ENCODE results near the gene WASHC4.

DNA sequence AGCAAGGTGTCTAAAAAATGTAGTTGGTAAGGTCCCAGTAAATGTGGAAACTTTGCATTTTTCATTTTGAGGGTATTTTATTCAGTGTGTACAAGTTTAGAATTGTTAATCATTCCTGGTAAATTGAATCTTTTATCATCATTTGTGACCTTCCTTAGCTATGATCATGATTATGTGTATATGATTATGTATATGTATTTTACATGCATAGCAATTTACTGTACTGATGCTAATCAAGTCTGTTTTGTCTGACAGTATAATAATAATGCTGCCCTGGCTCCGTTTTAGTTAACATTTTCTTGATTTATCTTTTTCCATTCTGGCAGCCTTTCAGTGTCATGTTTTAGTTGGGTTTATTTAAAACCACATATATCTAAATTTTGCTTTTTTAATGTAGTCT lies 9.4 kb downstream of the WASHC4 start:
- TF ChIP-seq, protein P1, sequence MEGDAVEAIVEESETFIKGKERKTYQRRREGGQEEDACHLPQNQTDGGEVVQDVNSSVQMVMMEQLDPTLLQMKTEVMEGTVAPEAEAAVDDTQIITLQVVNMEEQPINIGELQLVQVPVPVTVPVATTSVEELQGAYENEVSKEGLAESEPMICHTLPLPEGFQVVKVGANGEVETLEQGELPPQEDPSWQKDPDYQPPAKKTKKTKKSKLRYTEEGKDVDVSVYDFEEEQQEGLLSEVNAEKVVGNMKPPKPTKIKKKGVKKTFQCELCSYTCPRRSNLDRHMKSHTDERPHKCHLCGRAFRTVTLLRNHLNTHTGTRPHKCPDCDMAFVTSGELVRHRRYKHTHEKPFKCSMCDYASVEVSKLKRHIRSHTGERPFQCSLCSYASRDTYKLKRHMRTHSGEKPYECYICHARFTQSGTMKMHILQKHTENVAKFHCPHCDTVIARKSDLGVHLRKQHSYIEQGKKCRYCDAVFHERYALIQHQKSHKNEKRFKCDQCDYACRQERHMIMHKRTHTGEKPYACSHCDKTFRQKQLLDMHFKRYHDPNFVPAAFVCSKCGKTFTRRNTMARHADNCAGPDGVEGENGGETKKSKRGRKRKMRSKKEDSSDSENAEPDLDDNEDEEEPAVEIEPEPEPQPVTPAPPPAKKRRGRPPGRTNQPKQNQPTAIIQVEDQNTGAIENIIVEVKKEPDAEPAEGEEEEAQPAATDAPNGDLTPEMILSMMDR (conservative IDR thresholded peaks at IDR 0.05; ENCODE audit: low read length) = no peak
- TF ChIP-seq EZH2phosphoT487 (IDR thresholded peaks at IDR 0.05; ENCODE audit: borderline replicate concordance) = no peak
